ENCODE data around the gene CACNA1D. TPM values are rescaled to one million over a fixed set of nuclear protein-coding genes. Genes with fewer than 3 reads are reported as not detected.

Gene CACNA1D
- polyA plus RNA-seq, 1 donor (not counting 4 experiments of a cell fraction or from before 2014, with no cell fraction given) = 0.20 TPM

GRCh38 chr3:53730576-53730975 is 236.2 kb downstream of the CACNA1D start:
- H4K20me1 ChIP-seq (ENCODE audit: control insufficient read depth, extremely low read depth, insufficient read depth, low read length) = no peaks in the 10 kb centered on the region

GRCh38 chr3:53731934-53732624 is 237.7 kb downstream of the CACNA1D start:
- DNase-seq (ENCODE audit: low read depth, low spot score) (no peak), FAIRE-seq (no peak)
- no peaks in the 10 kb centered on the region for H3K27me3 ChIP-seq (ENCODE audit: control insufficient read depth, extremely low read depth, insufficient read depth, low read length)
- H3K9me1 ChIP-seq (ENCODE audit: control insufficient read depth, extremely low read depth, insufficient read depth, low read length) = no peaks in the 10 kb centered on the region
- no peak for TF ChIP-seq EZH2 (IDR thresholded peaks at IDR 0.05; ENCODE audit: low read length)
- TF ChIP-seq CTCF (optimal IDR thresholded peaks at IDR 0.05 in 1 of 3, IDR thresholded peaks at IDR 0.05 in 1 of 3, conservative IDR thresholded peaks at IDR 0.05 in 1 of 3; ENCODE audit: extremely low read depth in 1 of 3, insufficient read depth in 2 of 3, low read length in 3 of 3) = no peak
- no peaks in the 10 kb centered on the region for H3K9me3 ChIP-seq (ENCODE audit: control insufficient read depth, low read depth, low read length)
- H3K27ac ChIP-seq (ENCODE audit: control insufficient read depth, insufficient read depth, low read length) = no peak overlapping the region
- H4K20me1 ChIP-seq (ENCODE audit: control insufficient read depth, extremely low read depth, insufficient read depth, low read length) = no peaks in the 10 kb centered on the region
- dilution Hi-C loops (cut with MboI; ENCODE audit: extremely low pct_ligation_motif_present, low sequenced_read_pairs) = no loop called here
- H3K79me2 ChIP-seq (ENCODE audit: control insufficient read depth, insufficient read depth, low read length) = no peaks in the 10 kb centered on the region
- no peak overlapping the region for H3K4me2 ChIP-seq (ENCODE audit: control insufficient read depth, extremely low read depth, insufficient read depth, low read depth, low read length)
- no peaks in the 10 kb centered on the region for H3K4me1 ChIP-seq (ENCODE audit: control insufficient read depth, extremely low read depth, insufficient read depth, low read length)
- H3K9ac ChIP-seq (ENCODE audit: control insufficient read depth, extremely low read depth, insufficient read depth, low read length) = no peak overlapping the region
- H3K4me3 ChIP-seq (ENCODE audit: control insufficient read depth in 2 of 3, extremely low read depth in 1 of 3, insufficient read depth in 2 of 3, low read depth in 1 of 3, low read length in 3 of 3) = no peak overlapping the region
- H3K36me3 ChIP-seq (ENCODE audit: control insufficient read depth in 2 of 2, extremely low read depth in 1 of 2, insufficient read depth in 2 of 2, low read length in 2 of 2) = no peaks in the 10 kb centered on the region
- no peak overlapping the region for H2AFZ ChIP-seq (ENCODE audit: control insufficient read depth, low read length)

More at GRCh38 chr3:53730576-53730975, 236.2 kb downstream of the CACNA1D start:
- H3K27me3 ChIP-seq (ENCODE audit: control insufficient read depth, extremely low read depth, insufficient read depth, low read length) = no peaks in the 10 kb centered on the region
- H3K9me1 ChIP-seq (ENCODE audit: control insufficient read depth, extremely low read depth, insufficient read depth, low read length) = no peaks in the 10 kb centered on the region
- H3K9me3 ChIP-seq (ENCODE audit: control insufficient read depth, low read depth, low read length) = no peaks in the 10 kb centered on the region
- DNase-seq (ENCODE audit: low read depth, low spot score) (no peak), FAIRE-seq (no peak)
- no peak overlapping the region for H2AFZ ChIP-seq (ENCODE audit: control insufficient read depth, low read length)
- no peak overlapping the region for H3K4me3 ChIP-seq (ENCODE audit: control insufficient read depth in 2 of 3, extremely low read depth in 1 of 3, insufficient read depth in 2 of 3, low read depth in 1 of 3, low read length in 3 of 3)
- dilution Hi-C loops (cut with MboI; ENCODE audit: extremely low pct_ligation_motif_present, low sequenced_read_pairs) = no loop called here
- no peak for TF ChIP-seq EZH2 (IDR thresholded peaks at IDR 0.05; ENCODE audit: low read length)
- no peak for TF ChIP-seq CTCF (optimal IDR thresholded peaks at IDR 0.05 in 1 of 3, IDR thresholded peaks at IDR 0.05 in 1 of 3, conservative IDR thresholded peaks at IDR 0.05 in 1 of 3; ENCODE audit: extremely low read depth in 1 of 3, insufficient read depth in 2 of 3, low read length in 3 of 3)
- H3K4me2 ChIP-seq (ENCODE audit: control insufficient read depth, extremely low read depth, insufficient read depth, low read depth, low read length) = no peak overlapping the region
- H3K9ac ChIP-seq (ENCODE audit: control insufficient read depth, extremely low read depth, insufficient read depth, low read length) = no peak overlapping the region
- no peak overlapping the region for H3K27ac ChIP-seq (ENCODE audit: control insufficient read depth, insufficient read depth, low read length)
- no peaks in the 10 kb centered on the region for H3K79me2 ChIP-seq (ENCODE audit: control insufficient read depth, insufficient read depth, low read length)
- H3K4me1 ChIP-seq (ENCODE audit: control insufficient read depth, extremely low read depth, insufficient read depth, low read length) = no peaks in the 10 kb centered on the region
- H3K36me3 ChIP-seq (ENCODE audit: control insufficient read depth in 2 of 2, extremely low read depth in 1 of 2, insufficient read depth in 2 of 2, low read length in 2 of 2) = no peaks in the 10 kb centered on the region
